GM18519 (cell line): ENCODE data around the gene CREB5.

ENCODE experiments used
- ATAC-seq: cut with Tn5 transposase; IDR thresholded peaks from one replicate; pipeline ENCODE4 v1.9.1; 2021; ENCODE audit warnings: mild to moderate bottlenecking, moderate library complexity; ENCODE audit not compliant: unreplicated experiment, low FRiP score

The CREB5 gene

DNA sequence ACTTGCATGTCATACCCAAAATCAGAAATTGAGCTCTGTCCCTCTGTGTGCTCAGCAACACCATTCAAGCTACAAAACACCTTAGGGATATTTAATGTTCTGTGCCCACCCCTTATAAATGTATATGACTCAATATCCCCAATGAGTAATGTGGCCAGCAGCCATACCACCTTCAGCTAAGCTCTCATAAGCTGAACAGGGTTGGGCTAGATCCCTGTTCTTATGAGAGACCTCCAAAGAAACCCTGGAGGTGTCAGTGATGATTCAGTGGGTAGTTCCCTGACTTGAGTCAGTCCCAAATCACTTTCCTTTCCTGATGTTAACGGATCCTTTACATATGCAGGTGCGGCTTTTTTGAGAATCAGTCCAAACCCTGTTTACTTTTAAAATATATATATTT is 253.8 kb downstream of the CREB5 start:
- ATAC-seq, result no peak

DNA sequence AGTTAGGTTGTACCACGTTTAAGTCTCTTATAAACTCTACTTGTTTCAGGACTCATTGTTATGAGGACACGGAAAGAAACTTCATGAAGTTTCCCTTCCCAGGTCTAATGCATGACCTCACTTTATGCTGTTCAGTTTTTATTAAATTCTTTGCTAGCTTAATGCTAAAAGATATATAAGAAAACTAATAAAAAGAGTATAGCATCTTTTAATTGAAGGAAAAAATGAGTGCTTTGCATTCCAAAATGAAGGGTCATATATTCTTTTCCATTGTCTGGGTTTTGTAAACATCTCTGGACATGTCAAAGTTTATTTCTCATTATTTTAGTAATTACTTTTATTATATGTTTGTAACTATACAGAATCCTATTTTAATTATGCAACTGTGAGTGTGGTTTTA is 255.8 kb downstream of the CREB5 start:
- ATAC-seq, result no peak

DNA sequence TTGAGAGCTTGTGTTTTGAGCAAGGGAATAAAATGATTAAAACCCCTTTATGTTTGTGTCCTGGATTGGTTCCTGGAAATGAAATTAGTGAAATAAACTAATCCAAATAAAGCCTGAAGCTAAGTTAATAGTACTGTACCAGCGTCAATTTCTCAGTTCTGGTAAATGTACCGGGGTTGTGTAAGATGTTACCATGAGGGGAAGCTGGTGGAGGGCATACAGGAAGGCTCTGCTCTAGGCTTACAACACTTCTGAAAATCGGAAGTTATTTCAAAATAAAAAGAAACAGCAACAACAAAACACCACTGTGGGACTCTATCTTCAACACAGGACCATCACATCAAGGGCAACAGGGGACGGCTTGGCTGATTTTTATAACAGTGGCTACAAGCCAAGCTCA is 257.0 kb downstream of the CREB5 start:
- no peak for ATAC-seq

DNA sequence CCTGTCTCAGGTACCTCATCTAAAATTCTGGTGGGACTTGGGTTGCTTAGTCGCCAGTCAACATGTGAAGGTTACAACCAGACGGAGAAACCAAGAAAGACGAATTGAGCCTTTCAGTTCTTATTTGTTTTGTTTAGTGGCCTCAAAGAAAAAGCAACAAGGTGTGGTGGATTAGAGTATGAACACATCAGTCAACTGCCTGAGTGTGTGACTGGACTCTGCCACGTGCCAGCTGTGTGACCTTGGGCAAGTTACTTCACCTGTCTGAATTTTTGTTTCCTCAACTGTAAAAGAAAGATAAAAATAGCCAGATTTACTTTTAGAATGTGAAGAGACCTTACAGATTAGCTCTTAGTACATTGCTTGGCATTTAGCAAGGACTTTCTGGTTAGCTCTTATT is 259.2 kb downstream of the CREB5 start:
- no peak for ATAC-seq

DNA sequence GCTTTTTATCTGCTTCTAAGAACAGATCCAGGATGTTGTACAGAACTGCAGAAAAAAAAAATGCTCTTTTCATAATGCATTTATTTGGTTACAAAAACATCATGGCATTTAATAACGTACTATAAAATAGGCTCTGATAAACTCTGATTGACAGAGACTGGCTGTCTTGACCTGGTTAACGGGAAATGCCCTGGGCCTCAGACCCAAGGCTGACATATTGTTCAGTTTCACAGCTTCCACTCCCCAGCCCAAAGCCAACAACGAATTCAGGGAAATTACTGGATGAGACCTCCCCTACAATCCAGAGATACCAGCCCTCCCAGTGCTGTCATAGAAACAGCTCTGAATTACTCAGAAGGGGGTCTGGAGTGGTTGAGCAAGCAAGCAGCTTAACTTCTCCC is 260.1 kb downstream of the CREB5 start:
- no peak for ATAC-seq

DNA sequence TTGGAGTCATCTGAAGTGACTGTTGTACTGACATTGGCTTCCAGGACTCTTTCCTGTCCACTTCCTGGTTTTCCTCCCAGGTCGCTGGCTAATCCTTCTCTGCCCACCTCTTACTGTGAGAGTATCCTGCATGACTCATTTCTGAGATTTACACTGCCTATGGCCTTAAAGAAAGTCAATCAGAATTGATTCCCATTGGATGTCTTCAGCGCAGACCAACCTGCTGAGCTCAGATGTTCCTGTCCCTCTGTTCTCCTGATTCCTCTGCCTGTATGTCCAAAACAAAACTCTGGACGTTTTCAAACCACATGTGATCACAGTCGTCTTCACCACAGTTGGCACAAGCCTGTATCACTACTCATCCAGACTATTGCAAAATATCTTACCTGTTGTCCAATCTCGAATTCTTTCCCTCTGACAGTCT is 262.1 kb downstream of the CREB5 start:
- no peak for ATAC-seq

DNA sequence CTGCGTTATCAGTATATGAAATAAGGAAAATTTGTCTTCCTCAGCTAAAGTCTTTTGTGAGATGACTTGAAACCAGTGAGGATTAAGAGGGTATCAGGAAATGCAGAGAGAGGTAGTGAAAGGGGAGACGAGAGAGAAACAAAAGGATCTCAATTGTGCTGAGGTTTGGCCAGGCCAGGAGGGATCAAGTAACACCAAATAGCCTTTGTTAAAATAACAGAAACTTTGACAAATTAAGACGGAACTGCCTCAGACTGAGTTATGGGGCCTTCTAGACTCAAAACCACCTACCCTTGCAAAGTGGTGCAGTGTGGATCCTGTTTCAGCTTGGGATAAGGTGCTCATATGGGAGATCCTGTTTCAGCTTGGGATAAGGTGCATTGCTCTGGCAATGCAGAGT is 263.1 kb downstream of the CREB5 start:
- ATAC-seq, result no peak

DNA sequence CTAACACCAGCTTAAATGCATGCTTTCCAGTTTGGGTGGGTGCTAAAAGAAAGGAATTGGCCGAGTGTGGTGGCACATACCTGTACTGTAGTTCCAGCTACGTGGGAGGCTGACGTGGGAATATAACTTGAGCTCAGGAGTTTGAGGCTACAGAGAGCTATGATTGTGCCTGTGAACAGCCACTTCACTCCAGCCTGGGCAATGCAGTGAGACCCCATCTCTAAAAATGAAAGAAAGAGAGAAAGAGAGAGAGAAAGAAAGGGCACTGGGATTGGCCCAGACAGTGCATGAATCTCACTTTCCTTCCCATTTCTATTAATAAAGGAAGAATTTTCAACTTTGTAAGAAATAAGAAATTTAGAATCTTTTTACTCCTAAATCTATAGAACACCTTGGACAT is 265.4 kb downstream of the CREB5 start:
- no peak for ATAC-seq

DNA sequence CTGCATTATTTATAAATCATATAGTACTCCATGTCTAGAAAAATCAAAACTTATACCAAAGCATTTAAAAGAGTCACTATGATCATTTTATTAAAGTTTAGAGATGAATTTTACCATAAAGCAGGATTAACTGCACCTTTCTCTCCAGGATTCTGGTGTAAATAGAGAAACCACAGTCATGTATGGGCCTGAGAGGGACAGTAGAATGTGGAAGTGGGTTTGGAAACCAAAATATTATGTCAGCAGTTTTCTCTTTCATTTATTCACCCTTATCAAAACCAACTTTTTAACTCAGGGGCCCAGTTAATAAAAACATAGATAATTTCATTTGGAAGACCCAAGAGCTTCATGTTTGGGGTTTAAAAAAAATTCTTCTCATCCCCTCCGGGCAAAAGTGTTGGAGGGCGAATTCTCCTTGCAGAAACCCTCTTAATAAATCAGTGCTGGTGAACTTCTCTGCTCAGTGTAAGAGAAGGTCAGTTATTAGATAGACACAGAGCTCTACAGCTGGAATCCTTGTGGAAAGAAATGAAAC is 266.2 kb downstream of the CREB5 start:
- no peak for ATAC-seq

DNA sequence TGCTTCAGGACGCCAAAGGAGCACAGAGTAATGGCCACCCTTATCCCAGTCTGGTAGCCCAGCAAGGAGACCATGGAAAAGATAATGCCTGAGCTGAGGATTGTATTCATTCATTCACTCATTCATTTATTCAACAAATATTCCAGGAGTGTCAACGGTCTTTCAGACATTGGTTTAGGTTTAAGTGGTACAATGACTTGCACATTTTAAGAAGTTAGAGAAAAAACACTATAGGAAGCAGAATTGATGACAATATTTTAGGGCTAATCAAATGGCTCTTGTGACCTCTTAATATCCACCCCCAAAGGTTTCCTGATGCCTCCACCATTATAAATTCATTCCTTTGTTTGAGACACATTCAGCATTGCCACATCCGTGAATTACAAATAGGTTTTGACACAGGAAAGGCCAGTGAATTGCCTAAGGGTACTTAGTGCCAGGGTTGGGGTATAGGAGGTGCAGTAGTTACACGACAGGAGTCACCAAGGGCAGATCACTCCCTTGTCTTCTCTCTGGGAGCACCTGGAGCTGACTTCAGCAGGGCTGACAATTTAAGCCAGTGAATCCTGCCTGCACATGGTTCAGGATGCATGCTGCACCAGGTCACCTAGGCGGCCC is 269.5 kb downstream of the CREB5 start:
- no peak for ATAC-seq

DNA sequence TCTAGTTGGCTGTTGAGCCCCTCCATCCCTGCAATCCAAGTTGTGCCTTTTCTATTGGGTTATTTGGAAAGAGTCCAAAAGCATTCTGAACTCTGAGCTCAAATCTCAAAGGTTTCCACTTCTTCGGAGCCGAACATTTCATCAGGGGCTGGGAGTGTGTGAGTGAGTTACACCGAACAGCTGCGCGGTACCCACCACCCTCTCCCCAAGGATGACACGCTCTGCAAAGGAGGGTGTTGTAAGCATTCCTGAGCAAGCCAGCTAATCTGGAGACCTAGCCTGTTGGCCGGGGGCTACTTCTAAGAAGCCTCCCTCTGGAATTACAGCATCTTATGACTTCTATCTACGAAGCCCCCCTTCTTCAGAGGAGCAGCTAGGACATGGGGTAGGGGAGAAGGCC is 270.5 kb downstream of the CREB5 start:
- no peak for ATAC-seq

DNA sequence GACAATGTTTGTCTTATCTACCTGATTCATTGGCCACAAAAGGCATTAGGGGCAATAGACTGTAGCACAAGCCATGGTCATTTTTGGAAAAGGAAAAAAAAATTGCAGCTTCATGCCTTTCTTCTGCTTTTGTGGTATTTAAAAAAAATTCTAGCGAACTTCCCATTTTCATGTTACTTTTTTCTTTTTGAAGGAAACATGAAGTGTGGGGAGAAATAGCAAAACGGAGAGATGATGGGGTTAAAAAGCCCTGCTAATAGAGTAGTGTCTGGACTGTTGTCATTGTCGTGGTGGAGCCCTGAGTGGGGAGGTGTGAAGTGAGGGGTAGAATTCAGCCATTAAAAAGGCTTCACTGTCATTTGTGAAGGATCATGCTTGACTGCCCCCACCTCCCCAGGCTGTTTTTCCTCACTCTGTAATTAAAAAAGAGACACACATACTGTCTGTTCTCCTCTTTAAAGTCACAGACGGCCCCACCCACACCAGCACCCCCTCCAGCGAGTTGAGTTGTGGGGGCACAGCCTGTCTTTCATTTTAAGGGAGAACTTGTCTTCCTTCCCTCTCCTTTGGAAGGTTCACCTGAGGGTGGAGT is 272.4 kb downstream of the CREB5 start:
- no peak for ATAC-seq

DNA sequence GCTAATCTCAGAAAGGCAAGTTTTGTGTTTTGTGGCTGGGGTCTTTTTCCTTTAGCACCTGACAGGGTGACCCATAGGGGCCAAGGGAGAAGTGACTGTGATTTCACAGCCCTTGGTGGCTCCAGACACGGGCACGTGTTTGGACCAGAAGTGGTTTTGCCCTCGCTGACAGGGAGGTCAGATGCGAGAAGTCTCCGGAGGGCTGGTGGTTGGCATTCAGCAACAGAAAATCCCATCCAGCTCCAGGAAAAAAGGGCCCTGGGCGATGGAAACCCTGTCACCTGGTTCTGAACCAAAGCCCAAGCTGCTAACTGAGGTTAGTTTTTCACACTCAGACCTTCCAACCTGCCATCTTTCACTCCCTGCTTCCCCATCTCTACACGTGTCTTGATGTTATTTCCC is 272.9 kb downstream of the CREB5 start:
- ATAC-seq, result no peak

DNA sequence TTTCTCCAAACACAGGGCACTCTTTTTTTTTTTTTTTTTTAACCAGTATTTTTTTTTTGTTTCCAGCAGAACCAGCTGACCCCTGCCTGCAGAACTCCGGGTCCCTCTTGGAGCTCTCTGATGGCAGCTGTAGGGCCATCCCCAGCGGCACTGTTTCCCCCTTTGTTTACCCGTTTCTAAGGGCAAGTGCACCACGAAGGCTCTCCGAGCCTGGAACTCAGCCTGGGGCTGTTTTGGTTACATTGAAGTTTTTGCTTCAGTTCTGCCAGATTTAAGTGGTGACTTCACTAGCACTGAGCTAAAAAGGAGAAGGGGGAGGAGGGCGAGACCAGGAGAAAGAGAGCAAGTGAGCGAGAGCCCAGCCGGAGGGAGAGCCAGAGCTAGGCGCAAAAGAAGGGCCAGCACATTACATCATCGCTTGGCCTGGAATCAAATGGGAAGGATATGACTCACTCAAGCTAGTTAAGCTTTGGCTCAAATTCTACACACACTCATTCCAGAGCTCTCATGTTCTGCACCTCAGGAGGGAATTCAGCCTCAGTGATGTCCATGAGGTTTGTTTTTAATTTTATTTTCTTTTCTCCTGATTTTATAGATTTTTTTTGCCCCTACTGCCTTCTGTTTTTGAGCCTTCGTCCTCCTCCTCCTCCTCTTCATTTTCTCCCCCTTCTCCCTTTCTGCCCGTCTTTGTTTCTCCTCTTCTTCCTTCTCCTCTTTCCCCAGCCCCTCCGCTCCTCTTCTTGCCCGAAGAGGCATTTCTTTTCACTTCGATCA is 273.5 kb downstream of the CREB5 start:
- no peak for ATAC-seq

DNA sequence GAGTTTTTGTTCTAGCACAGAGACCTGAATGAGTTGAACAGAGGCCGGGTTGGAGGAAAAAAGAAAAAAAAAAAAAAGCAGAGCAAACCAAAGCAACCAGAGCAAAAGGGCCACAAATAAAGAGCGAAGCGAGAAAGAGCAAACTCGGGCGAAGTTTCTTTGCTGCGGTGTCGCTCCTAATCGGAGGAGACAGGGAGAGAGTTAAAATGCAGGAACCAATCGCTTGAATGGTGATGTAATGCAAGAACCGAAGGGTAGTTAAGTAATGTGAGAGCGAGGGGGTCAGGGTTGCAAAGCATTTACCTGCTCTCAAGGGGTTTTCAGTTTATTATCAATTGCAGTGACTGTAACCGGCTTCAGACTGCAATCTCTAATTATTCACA is 274.1 kb downstream of the CREB5 start:
- no peak for ATAC-seq

DNA sequence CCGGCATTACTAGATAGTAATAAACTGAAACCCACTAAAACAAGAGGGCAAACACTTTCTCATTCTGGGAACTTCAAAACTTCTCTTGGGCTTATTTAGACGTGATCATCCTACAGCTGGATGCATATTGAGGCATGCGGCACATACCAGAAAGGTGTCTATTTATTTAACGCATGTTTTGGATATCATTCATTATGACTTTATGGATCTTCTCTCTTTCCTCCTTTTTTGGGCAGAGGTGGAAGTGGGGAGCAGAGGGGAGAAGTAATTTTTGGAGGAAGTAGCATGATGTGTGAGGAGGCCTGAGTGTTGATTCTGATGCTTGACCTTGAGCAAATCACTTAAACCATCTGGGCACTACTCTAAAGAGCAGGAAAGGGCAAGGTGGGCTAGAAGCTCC is 275.2 kb downstream of the CREB5 start:
- ATAC-seq, result no peak

DNA sequence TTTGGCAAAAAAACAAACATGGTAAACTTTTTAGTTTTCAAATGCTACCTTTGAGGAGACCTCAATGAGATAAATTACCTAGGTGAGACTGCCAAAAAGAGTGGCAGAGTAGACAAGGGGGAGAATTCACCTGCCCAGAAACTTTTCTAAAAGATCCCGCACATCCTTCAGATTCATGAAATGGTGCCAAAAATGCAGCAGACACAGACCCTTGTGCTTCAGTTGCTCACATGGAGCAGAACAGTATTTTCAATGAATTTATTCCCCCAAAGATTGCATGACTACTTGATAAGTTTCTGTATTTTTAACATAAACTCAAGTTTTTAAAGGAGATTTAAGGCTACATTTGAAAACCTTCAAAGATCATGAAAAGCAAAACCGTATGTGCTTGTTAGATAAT is 275.9 kb downstream of the CREB5 start:
- ATAC-seq, result no peak

DNA sequence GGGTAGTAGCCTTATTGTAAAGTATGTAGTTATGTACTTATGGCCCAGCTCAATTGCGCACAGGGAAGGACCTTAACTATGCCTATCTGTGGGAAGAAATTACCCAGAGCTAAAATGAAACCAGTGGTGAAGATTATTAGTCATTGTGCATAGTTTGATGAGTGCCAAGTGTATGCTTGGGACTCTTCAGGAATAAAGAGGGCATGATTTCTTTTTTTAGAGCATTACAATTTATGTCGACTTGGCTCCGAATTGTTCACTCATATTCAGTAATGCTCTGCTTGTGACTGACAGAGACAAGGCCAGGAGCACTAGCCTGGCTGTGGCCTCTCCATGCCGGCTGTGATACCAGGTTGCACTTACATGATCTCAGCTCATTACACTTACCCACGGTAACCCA is 276.3 kb downstream of the CREB5 start:
- no peak for ATAC-seq

DNA sequence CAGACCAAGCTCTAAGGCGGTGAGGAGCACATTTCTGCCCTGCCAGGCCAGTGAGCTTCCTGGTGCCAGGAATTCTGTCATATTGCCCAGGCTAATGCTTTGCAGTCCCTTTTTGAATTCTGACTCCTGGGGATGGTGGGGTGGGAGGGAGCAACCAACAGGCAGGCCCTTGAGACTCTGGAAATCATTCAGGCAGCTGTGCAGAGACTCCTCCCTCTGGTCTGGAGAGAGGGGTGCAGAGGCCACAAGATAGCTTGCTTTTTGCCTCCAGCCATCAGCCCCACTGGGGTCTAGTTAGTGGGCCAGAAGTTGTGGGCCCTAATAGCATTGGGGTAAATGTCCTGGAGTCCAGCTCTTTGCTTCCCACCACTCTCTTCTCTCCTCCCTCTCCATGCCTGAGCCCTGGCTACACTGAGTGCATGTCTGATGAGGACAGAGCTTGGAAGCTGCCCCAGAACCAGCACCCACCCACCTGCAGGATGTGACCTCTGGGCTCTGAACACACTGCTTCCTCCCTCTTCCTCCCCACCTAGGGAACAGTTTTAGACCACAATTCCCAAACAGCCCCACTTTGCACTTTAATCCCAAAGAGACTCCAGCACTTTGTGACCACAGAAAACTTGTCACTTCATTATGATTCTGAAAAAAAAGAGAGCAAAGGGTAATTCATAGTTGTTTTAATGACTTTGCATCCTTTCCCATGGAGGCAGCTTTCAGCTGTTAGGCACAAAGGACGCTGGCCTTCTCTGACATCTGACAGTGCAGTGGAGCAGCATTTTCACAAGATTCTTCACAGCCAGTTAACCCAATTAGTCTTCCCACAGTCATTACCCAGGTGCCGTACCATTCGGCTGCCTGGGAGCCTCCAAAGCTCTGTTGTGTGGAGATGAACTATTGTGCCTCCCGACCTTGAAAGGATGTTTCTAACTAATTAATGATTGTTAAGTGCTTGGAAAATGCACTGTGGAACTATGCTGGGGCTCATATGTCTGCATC is 283.3 kb downstream of the CREB5 start:
- no peak for ATAC-seq

DNA sequence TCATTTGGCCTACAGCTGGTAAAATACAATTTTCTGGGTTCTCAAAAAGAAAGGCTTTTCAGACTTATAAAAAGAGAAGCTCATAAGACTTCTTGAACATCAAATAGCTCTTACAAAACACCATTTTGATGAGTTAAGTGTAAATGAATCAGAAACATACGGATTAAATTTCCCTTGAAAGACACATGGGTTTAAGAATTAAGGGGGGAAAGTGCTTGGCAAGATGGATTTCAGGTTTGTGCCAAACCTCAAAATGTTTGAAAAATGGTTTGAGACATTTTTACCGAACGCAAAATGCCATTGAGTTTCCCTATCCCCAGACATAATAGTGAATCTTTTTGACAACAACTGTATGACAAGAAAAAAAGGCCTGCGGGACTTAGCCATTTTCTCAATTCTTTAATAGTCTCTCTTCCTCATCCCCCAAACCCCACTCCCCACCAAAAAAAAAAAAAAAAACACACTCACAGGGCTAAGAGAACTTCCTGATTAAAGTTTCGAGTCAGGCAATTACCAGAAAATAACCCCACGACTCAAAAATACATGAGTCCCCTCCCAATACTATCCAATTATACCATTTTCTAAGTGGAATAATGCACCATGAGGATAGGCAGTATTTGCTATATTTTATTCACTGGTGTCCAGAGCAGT is 285.7 kb downstream of the CREB5 start:
- no peak for ATAC-seq
